GM12891 (cell line): ENCODE measurements around the gene SREBF2.

Experiments used
- POLR2A ChIP-seq: IDR thresholded peaks from 2 replicates; pipeline ENCODE4 v1.6.1; 2011; ENCODE audit warnings: low read depth, low read length, control low read depth
- POLR2AphosphoS5 ChIP-seq: IDR thresholded peaks from 2 replicates; pipeline ENCODE4 v1.6.1; 2011; ENCODE audit warnings: low read depth, low read length, control low read depth

DNA sequence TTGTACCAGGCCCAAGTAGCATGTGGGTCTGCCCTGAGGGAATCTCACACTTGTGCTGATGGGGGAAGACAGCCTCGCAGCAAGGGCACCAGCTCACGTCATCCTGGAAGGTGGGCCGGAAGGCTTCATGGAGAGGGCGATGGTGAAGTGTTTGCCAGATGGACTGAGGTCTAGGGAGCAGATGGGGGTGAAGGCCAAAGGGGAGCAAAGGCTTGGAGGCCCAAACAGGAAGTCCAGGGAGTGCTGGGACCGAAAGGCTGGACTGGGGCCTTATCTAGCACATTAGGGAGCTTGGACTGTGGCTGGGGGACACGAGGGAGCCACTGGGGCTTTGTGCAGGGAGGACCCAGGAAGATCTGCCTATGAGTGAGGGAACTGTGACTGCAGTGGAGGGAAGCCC lies 94.9 kb downstream of the SREBF2 start:
- no peak for TF ChIP-seq POLR2AphosphoS5
- TF ChIP-seq POLR2A = no peak
